HG02571 (cell line): ENCODE data around the gene ZNF230.

Experiments used
- ATAC-seq: cut with Tn5 transposase; IDR thresholded peaks from one replicate; pipeline ENCODE4 v1.9.1; 2021; ENCODE audit warnings: mild to moderate bottlenecking, moderate library complexity; ENCODE audit not compliant: unreplicated experiment

The ZNF230 gene

GRCh38 chr19:44002566-44003460 lies at the start of gene ZNF230:
Gene ZNF230 (plus strand): TSS chr19:44002957. CDS start chr19:44007079, 4,122 bp downstream.
- peak; percentile 88 for ATAC-seq

- ATAC-seq = no peak
Measured at GRCh38 chr19:43956827-43957226, 45.9 kb upstream of the ZNF230 start.

- no peak for ATAC-seq
Measured at GRCh38 chr19:43957891-43958290, 44.9 kb upstream of the ZNF230 start.

- no peak for ATAC-seq
Measured at GRCh38 chr19:43960411-43960810, 42.3 kb upstream of the ZNF230 start.

GRCh38 chr19:43966079-43966694 lies 36.6 kb upstream of the ZNF230 start:
- no peak for ATAC-seq

GRCh38 chr19:43976732-43977131 lies 26.0 kb upstream of the ZNF230 start:
- ATAC-seq = no peak

GRCh38 chr19:43983544-43983911 lies 19.2 kb upstream of the ZNF230 start:
- no peak for ATAC-seq

GRCh38 chr19:43983912-43984686 lies 18.7 kb upstream of the ZNF230 start, which contains the start of gene ZNF155:
Gene ZNF155 (plus strand): TSS chr19:43984188. CDS start chr19:43988544, 4,356 bp downstream.
- no peak for ATAC-seq

GRCh38 chr19:43984687-43985000 lies 18.1 kb upstream of the ZNF230 start:
- no peak for ATAC-seq

GRCh38 chr19:43997631-43998290 lies 5.0 kb upstream of the ZNF230 start:
- no peak for ATAC-seq

- ATAC-seq = no peak
Measured at GRCh38 chr19:44002212-44002565, 568 bp upstream of the ZNF230 start.

GRCh38 chr19:44003461-44004009 lies 778 bp downstream of the ZNF230 start:
- ATAC-seq = peak; percentile 22

GRCh38 chr19:44005973-44006372 lies 3.2 kb downstream of the ZNF230 start:
- ATAC-seq = no peak

GRCh38 chr19:44007473-44007872 lies 4.7 kb downstream of the ZNF230 start:
- no peak for ATAC-seq

GRCh38 chr19:44010468-44010867 lies 7.7 kb downstream of the ZNF230 start:
- ATAC-seq = no peak

GRCh38 chr19:44019498-44019897 lies 16.7 kb downstream of the ZNF230 start:
- no peak for ATAC-seq

GRCh38 chr19:44021221-44021620 lies 18.5 kb downstream of the ZNF230 start:
- ATAC-seq = no peak

- ATAC-seq = no peak
Measured at GRCh38 chr19:44024900-44025216, 22.1 kb downstream of the ZNF230 start.

GRCh38 chr19:44025217-44025936 lies 22.6 kb downstream of the ZNF230 start, which contains the start of gene ZNF222:
Gene ZNF222 (plus strand): TSS chr19:44025379. CDS start chr19:44025437, 58 bp downstream.
- ATAC-seq = peak; percentile 77

GRCh38 chr19:44026622-44027021 lies 23.9 kb downstream of the ZNF230 start:
- no peak for ATAC-seq
